ENCODE measurements around the gene ESRRG.
"Not testable (repeated sequence)": the region's sequence is repeated elsewhere in the genome, so short reads cannot be mapped to it uniquely, and the experiment has no call there.

The ESRRG gene

GRCh38 chr1:216723274-216723780 lies at the start of gene ESRRG:
ESRRG (minus strand) TSS chr1:216723429; CDS start chr1:216723299, 130 bp downstream.
- DNase-seq = no peak

GRCh38 chr1:216771922-216772321 lies 48.7 kb upstream of the ESRRG start:
- DNase-seq = no peak

- DNase-seq = no peak
These were observed 43.6 kb upstream of the ESRRG start for GRCh38 chr1:216766633-216767327.

- no peak for DNase-seq
These were observed 42.4 kb upstream of the ESRRG start for GRCh38 chr1:216765346-216766300.

GRCh38 chr1:216758161-216758560 lies 34.9 kb upstream of the ESRRG start:
- DNase-seq = no peak

GRCh38 chr1:216757110-216757509 lies 33.9 kb upstream of the ESRRG start:
- no peak for DNase-seq

GRCh38 chr1:216750961-216751360 lies 27.7 kb upstream of the ESRRG start:
- no peak for DNase-seq

- peak; percentile 47 to 67 for DNase-seq
These were observed 26.9 kb upstream of the ESRRG start for GRCh38 chr1:216750031-216750627.

- no peak for DNase-seq
These were observed 26.0 kb upstream of the ESRRG start for GRCh38 chr1:216749232-216749631.

GRCh38 chr1:216742625-216743024 lies 19.4 kb upstream of the ESRRG start:
- peak in 1 of 2 experiments; percentile 5 for DNase-seq

GRCh38 chr1:216740331-216740730 lies 17.1 kb upstream of the ESRRG start:
- DNase-seq = no peak

- no peak for DNase-seq
These were observed 16.6 kb upstream of the ESRRG start for GRCh38 chr1:216739793-216740192.

- no peak for DNase-seq
These were observed 8.9 kb upstream of the ESRRG start for GRCh38 chr1:216732121-216732520.

GRCh38 chr1:216731562-216731961 lies 8.3 kb upstream of the ESRRG start:
- DNase-seq = no peak

- no peak for DNase-seq
These were observed 3.2 kb upstream of the ESRRG start for GRCh38 chr1:216726435-216726834.

- no peak for DNase-seq
These were observed 408 bp downstream of the ESRRG start for GRCh38 chr1:216722821-216723220.

GRCh38 chr1:216721863-216722262 lies 1.4 kb downstream of the ESRRG start:
- DNase-seq = no peak

- no peak for DNase-seq
These were observed 2.2 kb downstream of the ESRRG start for GRCh38 chr1:216721062-216721461.

GRCh38 chr1:216711712-216712111 lies 11.5 kb downstream of the ESRRG start:
- DNase-seq = no peak

GRCh38 chr1:216710598-216711333 lies 12.5 kb downstream of the ESRRG start:
- no peak for DNase-seq

GRCh38 chr1:216710055-216710454 lies 13.2 kb downstream of the ESRRG start:
- DNase-seq = no peak

- no peak for DNase-seq
These were observed 17.6 kb downstream of the ESRRG start for GRCh38 chr1:216705676-216706075.

GRCh38 chr1:216704065-216704464 lies 19.2 kb downstream of the ESRRG start:
- not testable (repeated sequence) for DNase-seq
